ENCODE results near the gene VDAC1. TPM values are rescaled to one million over a fixed set of nuclear protein-coding genes. Genes with fewer than 3 reads are reported as not detected.

VDAC1 gene
- total RNA-seq, 1 experiment from 2014 or later, result 317 TPM

DNA sequence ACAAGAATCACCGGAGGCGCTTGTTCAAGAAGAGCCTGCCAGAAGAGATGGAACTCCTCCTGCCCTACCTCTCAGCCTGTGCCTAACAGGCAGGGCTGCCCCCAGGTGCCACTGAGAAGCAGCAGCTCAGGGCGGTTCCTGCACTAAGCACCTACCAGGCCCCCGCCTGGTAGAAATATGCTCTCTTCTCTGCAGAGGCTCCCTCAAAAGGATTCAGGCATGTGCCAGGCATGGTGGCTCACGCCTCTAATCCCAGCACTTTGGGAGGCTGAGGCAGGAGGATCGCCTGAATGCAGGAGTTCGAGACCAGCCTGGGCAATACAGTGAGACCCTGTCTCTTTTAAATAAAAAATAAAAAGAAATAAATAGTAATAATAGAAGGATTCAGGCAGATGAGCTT lies 6.0 kb downstream of the VDAC1 start:
- Mint-ChIP-seq H3K27me3 (ENCODE audit: insufficient read depth, unreplicated experiment) (no peaks in the 10 kb centered on the region), H3K9me3 (ENCODE audit: unreplicated experiment) (no peaks in the 10 kb centered on the region), H3K4me1 (ENCODE audit: low read depth, unreplicated experiment) (peaks cover 30% of the 10 kb centered on the region), H3K4me3 (ENCODE audit: unreplicated experiment) (no peak overlapping the region), H3K27ac (ENCODE audit: unreplicated experiment) (no peak overlapping the region), H3K36me3 (ENCODE audit: insufficient read depth, unreplicated experiment) (peaks cover 34% of the 10 kb centered on the region)
- CTCF ChIA-PET, result interaction anchor here (1.3 kb wide), 1 partner anchor 19 kb away, joined by 3 read pairs; no protein-coding TSS in a partner anchor
- TF ChIP-seq, protein P1, sequence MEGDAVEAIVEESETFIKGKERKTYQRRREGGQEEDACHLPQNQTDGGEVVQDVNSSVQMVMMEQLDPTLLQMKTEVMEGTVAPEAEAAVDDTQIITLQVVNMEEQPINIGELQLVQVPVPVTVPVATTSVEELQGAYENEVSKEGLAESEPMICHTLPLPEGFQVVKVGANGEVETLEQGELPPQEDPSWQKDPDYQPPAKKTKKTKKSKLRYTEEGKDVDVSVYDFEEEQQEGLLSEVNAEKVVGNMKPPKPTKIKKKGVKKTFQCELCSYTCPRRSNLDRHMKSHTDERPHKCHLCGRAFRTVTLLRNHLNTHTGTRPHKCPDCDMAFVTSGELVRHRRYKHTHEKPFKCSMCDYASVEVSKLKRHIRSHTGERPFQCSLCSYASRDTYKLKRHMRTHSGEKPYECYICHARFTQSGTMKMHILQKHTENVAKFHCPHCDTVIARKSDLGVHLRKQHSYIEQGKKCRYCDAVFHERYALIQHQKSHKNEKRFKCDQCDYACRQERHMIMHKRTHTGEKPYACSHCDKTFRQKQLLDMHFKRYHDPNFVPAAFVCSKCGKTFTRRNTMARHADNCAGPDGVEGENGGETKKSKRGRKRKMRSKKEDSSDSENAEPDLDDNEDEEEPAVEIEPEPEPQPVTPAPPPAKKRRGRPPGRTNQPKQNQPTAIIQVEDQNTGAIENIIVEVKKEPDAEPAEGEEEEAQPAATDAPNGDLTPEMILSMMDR (IDR thresholded peaks at IDR 0.05; ENCODE audit: insufficient read depth in 1 of 2, low read depth in 1 of 2, low read length in 1 of 2, severe bottlenecking in 1 of 2, unreplicated experiment in 1 of 2), result no peak
- H3K27me3 ChIP-seq (replicated peaks; ENCODE audit: control insufficient read depth, insufficient read depth, low read length), result no peaks in the 10 kb centered on the region
- BruUV-seq (replicated peaks), result no TSS peak
- DNase-seq, result no peak
- peaks cover 60% of the 10 kb centered on the region for H3K4me1 ChIP-seq
- intact Hi-C loops (cut with micrococcal nuclease; ENCODE audit: unreplicated experiment), result no loop called here
- H3K4me3 ChIP-seq (ENCODE audit: low read depth, low read length), result no peak overlapping the region
- H3K9me3 ChIP-seq, result no peaks in the 10 kb centered on the region
- H3K36me3 ChIP-seq (ENCODE audit: control insufficient read depth, insufficient read depth, low read length), result peaks cover 5% of the 10 kb centered on the region
- POLR2A ChIA-PET, result interaction anchor here (0.6 kb wide), 1 partner anchor 658 kb away, joined by 6 read pairs; no protein-coding TSS in a partner anchor

DNA sequence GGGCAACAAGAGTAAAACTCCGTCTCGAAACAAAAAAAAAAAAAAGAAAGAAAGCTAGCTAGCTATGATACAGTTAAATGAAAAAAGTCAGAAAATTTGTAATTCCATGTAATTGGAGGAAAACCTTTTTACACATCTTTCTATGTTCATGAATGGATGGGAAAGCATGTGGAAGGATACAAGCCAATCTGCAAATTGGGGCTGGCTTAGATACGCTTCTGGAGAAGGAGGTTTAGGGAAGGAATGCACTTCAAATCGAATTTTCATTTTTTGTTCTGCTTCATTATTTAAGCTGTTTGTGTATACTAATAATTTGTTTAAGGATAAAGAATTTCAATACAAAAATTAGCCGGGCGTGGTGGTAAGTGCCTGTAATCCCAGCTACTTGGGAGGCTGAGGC lies 6.7 kb downstream of the VDAC1 start:
- BruUV-seq (replicated peaks), result no TSS peak
- CTCF ChIA-PET, result interaction anchor here (0.9 to 1.8 kb wide), 2 partner anchors 18 to 29 kb away, joined by 7 to 9 read pairs; no protein-coding TSS in a partner anchor
- Histone ChIP-seq H3K36me3 (ENCODE audit: control insufficient read depth, insufficient read depth, low read length) (peaks cover 5% of the 10 kb centered on the region), H3K4me1 (peaks cover 65% of the 10 kb centered on the region), H3K27me3 (replicated peaks; ENCODE audit: control insufficient read depth, insufficient read depth, low read length) (no peaks in the 10 kb centered on the region), H3K9me3 (no peaks in the 10 kb centered on the region), H3K4me3 (ENCODE audit: low read depth, low read length) (no peak overlapping the region)
- POLR2A ChIA-PET, result no interaction called here
- no peak overlapping the region for H3K27ac Mint-ChIP-seq (ENCODE audit: unreplicated experiment)
- TF ChIP-seq, protein P1 (IDR thresholded peaks at IDR 0.05; ENCODE audit: insufficient read depth in 1 of 2, low read depth in 1 of 2, low read length in 1 of 2, severe bottlenecking in 1 of 2, unreplicated experiment in 1 of 2), result no peak
- peaks cover 35% of the 10 kb centered on the region for H3K36me3 Mint-ChIP-seq (ENCODE audit: insufficient read depth, unreplicated experiment)
- intact Hi-C loops (cut with micrococcal nuclease; ENCODE audit: unreplicated experiment), result no loop called here
- peaks cover 37% of the 10 kb centered on the region for H3K4me1 Mint-ChIP-seq (ENCODE audit: low read depth, unreplicated experiment)
- H3K4me3 Mint-ChIP-seq (ENCODE audit: unreplicated experiment), result no peak overlapping the region
- no peaks in the 10 kb centered on the region for H3K9me3 Mint-ChIP-seq (ENCODE audit: unreplicated experiment)
- H3K27me3 Mint-ChIP-seq (ENCODE audit: insufficient read depth, unreplicated experiment), result no peaks in the 10 kb centered on the region
- DNase-seq, result no peak

DNA sequence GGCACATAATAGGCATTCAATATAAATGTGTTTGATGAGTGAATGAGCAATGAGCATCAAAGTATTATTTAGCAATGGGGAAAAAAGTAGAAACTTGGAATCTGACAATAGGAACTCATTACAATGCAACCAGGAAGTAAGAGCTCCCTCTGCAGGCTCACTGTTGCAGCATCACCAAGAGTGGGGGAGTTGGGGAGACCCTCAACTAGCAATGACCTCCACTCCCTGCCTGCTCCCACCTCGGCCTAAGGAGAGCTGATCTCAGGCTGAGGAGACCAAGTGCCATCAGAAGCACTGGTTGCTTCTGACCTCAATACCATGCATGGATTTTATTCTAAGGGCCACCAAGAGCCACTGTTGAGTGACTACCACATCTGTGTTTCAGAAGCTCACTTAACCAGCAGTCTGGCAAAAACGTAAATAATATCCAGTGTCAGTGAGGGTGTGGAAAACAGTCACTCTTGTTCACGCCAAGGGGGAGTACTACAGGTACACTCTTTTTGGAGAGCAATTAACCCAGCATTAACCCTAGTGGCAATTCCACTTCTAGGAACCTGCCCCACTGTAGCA lies 8.0 kb downstream of the VDAC1 start:
- no peak overlapping the region for H3K27ac Mint-ChIP-seq (ENCODE audit: unreplicated experiment)
- H3K4me1 ChIP-seq, result peaks cover 56% of the 10 kb centered on the region

More for the DNA sequence above, 8.0 kb downstream of the VDAC1 start:
- no peak overlapping the region for H3K4me3 Mint-ChIP-seq (ENCODE audit: unreplicated experiment)
- H3K4me1 Mint-ChIP-seq (ENCODE audit: low read depth, unreplicated experiment), result peaks cover 44% of the 10 kb centered on the region
- H3K36me3 ChIP-seq (ENCODE audit: control insufficient read depth, insufficient read depth, low read length), result peaks cover 3% of the 10 kb centered on the region
- no peaks in the 10 kb centered on the region for H3K9me3 ChIP-seq
- no peaks in the 10 kb centered on the region for H3K27me3 ChIP-seq (replicated peaks; ENCODE audit: control insufficient read depth, insufficient read depth, low read length)
- POLR2A ChIA-PET, result interaction anchor here (1.0 kb wide), 1 partner anchor 8 kb away, joined by 4 read pairs; the partner anchor contains the start of gene VDAC1
- CTCF ChIA-PET, result interaction anchor here (0.6 to 2.0 kb wide), 12 partner anchors 8 to 1769 kb away, joined by 3 to 10 read pairs (median 4); partner anchors contain the start of genes P4HA2 and VDAC1
- no peak overlapping the region for H3K4me3 ChIP-seq (ENCODE audit: low read depth, low read length)
- DNase-seq, result no peak
- H3K9me3 Mint-ChIP-seq (ENCODE audit: unreplicated experiment), result no peaks in the 10 kb centered on the region
- H3K36me3 Mint-ChIP-seq (ENCODE audit: insufficient read depth, unreplicated experiment), result peaks cover 33% of the 10 kb centered on the region
- BruUV-seq (replicated peaks), result no TSS peak
- no peaks in the 10 kb centered on the region for H3K27me3 Mint-ChIP-seq (ENCODE audit: insufficient read depth, unreplicated experiment)
- intact Hi-C loops (cut with micrococcal nuclease; ENCODE audit: unreplicated experiment), result no loop called here
- TF ChIP-seq, protein P1 (IDR thresholded peaks at IDR 0.05; ENCODE audit: insufficient read depth in 1 of 2, low read depth in 1 of 2, low read length in 1 of 2, severe bottlenecking in 1 of 2, unreplicated experiment in 1 of 2), result peak; percentile 45 to 59

Measured in Caco-2 (cell line).